ENCODE measurements around the gene KLF9. TPM values are rescaled to one million over a fixed set of nuclear protein-coding genes. Genes with fewer than 3 reads are reported as not detected.

The KLF9 gene
- total and polyA plus RNA-seq, 7 donors = 20.4 to 184 (median 120) TPM

- Histone ChIP-seq H3K4me3 (no peak overlapping the region), H3K27me3 (no peaks in the 10 kb centered on the region), H3K27ac (no peak overlapping the region), H3K4me1 (no peaks in the 10 kb centered on the region), H3K36me3 (no peaks in the 10 kb centered on the region), H3K9me3 (no peaks in the 10 kb centered on the region)
- no peak for TF ChIP-seq EP300 (IDR thresholded peaks at IDR 0.05)
- no peak for TF ChIP-seq CTCF (IDR thresholded peaks at IDR 0.05)
- no peak for TF ChIP-seq POLR2AphosphoS5 (IDR thresholded peaks at IDR 0.05)
- no peak for TF ChIP-seq POLR2A (IDR thresholded peaks at IDR 0.05)
- no peak for DNase-seq
- intact Hi-C loops (cut with DNase I) = no loop called here
- WGBS, 2 donors = 81 to 85% methylated on average over 6 of the region's 6 CpGs
These were observed 47.0 kb downstream of the KLF9 start for GRCh38 chr9:70367305-70367930.

- DNase-seq = no peak
- H3K9me3 ChIP-seq = no peaks in the 10 kb centered on the region
- H3K4me3 ChIP-seq = no peak overlapping the region
- H3K27ac ChIP-seq = no peak overlapping the region
- H3K27me3 ChIP-seq = no peaks in the 10 kb centered on the region
- TF ChIP-seq POLR2A (IDR thresholded peaks at IDR 0.05) (no peak), EP300 (IDR thresholded peaks at IDR 0.05) (no peak), CTCF (IDR thresholded peaks at IDR 0.05) (no peak), POLR2AphosphoS5 (IDR thresholded peaks at IDR 0.05) (no peak)
- no peaks in the 10 kb centered on the region for H3K36me3 ChIP-seq
- intact Hi-C loops (cut with DNase I) = no loop called here
- 95 to 97% methylated on average over 7 of the region's 7 CpGs for WGBS, 2 donors
- no peaks in the 10 kb centered on the region for H3K4me1 ChIP-seq
These were observed 50.7 kb downstream of the KLF9 start for GRCh38 chr9:70363760-70364159.

GRCh38 chr9:70362952-70363351 is 51.5 kb downstream of the KLF9 start:
- WGBS, 2 donors = 90 to 95% methylated on average over 7 of the region's 7 CpGs
- intact Hi-C loops (cut with DNase I) = no loop called here

GRCh38 chr9:70355801-70356200 is 58.7 kb downstream of the KLF9 start:
- H3K4me3 ChIP-seq = no peak overlapping the region
- intact Hi-C loops (cut with DNase I) = no loop called here
- no peak overlapping the region for H3K27ac ChIP-seq
- DNase-seq = no peak
- peaks cover 0 to 3% (median 0%) of the 10 kb centered on the region in 4 donors for H3K36me3 ChIP-seq
- H3K9me3 ChIP-seq = no peaks in the 10 kb centered on the region
- peaks cover 0 to 10% (median 4%) of the 10 kb centered on the region in 4 donors for H3K4me1 ChIP-seq
- H3K27me3 ChIP-seq = no peaks in the 10 kb centered on the region
- 84 to 87% methylated on average over 3 of the region's 3 CpGs for WGBS, 2 donors
- no peak for TF ChIP-seq POLR2AphosphoS5 (IDR thresholded peaks at IDR 0.05)
- no peak for TF ChIP-seq CTCF (IDR thresholded peaks at IDR 0.05)
- no peak for TF ChIP-seq EP300 (IDR thresholded peaks at IDR 0.05)
- TF ChIP-seq POLR2A (IDR thresholded peaks at IDR 0.05) = no peak

More at GRCh38 chr9:70362952-70363351, 51.5 kb downstream of the KLF9 start:
- TF ChIP-seq EP300 (IDR thresholded peaks at IDR 0.05) (no peak), POLR2A (IDR thresholded peaks at IDR 0.05) (no peak), CTCF (IDR thresholded peaks at IDR 0.05) (no peak), POLR2AphosphoS5 (IDR thresholded peaks at IDR 0.05) (no peak)
- H3K4me3 ChIP-seq = no peak overlapping the region
- H3K36me3 ChIP-seq = no peaks in the 10 kb centered on the region
- H3K4me1 ChIP-seq = no peaks in the 10 kb centered on the region
- H3K9me3 ChIP-seq = no peaks in the 10 kb centered on the region
- no peak for DNase-seq
- no peak overlapping the region for H3K27ac ChIP-seq
- H3K27me3 ChIP-seq = no peaks in the 10 kb centered on the region

- DNase-seq = no peak
- intact Hi-C loops (cut with DNase I) = loop anchor here (2.0 to 5.0 kb wide), 3 partner anchors 59 to 250 kb away; partner anchors contain the start of gene KLF9
- Histone ChIP-seq H3K4me3 (no peak overlapping the region), H3K36me3 (peaks cover 0 to 29% (median 4%) of the 10 kb centered on the region in 4 donors), H3K4me1 (peaks cover 0 to 10% (median 4%) of the 10 kb centered on the region in 4 donors), H3K9me3 (no peaks in the 10 kb centered on the region), H3K27me3 (no peaks in the 10 kb centered on the region), H3K27ac (peak overlapping the region; percentile 14 to 51 (median 34))
- TF ChIP-seq CTCF (IDR thresholded peaks at IDR 0.05) = peak; percentile 70 to 91 (median 72)
- TF ChIP-seq EP300 (IDR thresholded peaks at IDR 0.05) = no peak
- no peak for TF ChIP-seq POLR2AphosphoS5 (IDR thresholded peaks at IDR 0.05)
- no peak for TF ChIP-seq POLR2A (IDR thresholded peaks at IDR 0.05)
These were observed 61.7 kb downstream of the KLF9 start for GRCh38 chr9:70352802-70353201.
